ENCODE data around the gene NEB. TPM values are rescaled to one million over a fixed set of nuclear protein-coding genes. Genes with fewer than 3 reads are reported as not detected.
"Not testable (repeated sequence)": the region's sequence is repeated elsewhere in the genome, so short reads cannot be mapped to it uniquely, and the experiment has no call there.

NEB gene
- total and polyA plus RNA-seq, 2 of the 13 experiments (the other 11 are each of a cell fraction or from before 2014, with no cell fraction given), result 0.21 to 0.24 TPM

DNA sequence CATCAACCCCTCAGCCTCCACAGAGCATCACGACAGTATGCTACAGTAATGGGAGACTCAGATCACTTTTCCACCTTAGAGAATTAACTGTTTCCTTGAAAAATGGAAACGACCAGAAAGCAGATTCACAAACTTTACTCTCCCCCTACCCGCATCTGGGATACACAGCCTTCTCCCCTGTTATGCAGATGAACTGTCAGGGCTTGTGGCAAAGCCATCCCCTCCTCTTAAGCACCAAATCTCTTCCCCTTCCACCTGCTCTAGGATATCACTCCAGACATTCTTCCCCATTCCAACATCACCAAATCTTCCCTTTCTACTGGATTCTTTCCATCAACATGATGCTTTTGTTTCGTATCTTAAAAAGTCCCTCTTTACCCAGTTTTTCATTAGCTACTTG, 26.4 kb downstream of the NEB start (continued):
- TF ChIP-seq MXD3 (CRISPR knock-in tag; IDR thresholded peaks at IDR 0.05), result no peak

- peak overlapping the region; percentile 27; the same call in 1 of the 2 replicates for H3K4me2 ChIP-seq (ENCODE audit: low read depth, low read length)
- DNase-seq (ENCODE audit: low spot score); H3K27ac ChIP-seq (ENCODE audit: extremely low read length, insufficient read depth, low read length); H3K9me3 ChIP-seq (ENCODE audit: low read length); in situ Hi-C loops (cut with HindIII; ENCODE audit: extremely low pct_ligation_motif_present, low pct_unique_long_range_greater_than_20kb); H3K36me3 ChIP-seq (replicated peaks in 1 of 2; ENCODE audit: control insufficient read depth in 1 of 2, insufficient read depth in 2 of 2, low read length in 2 of 2); H3K4me1 ChIP-seq (ENCODE audit: insufficient read depth, low read length); CTCF ChIA-PET (ENCODE audit: low intra/inter-chr PET ratio, low total read pairs); ATAC-seq; H4K20me1 ChIP-seq (ENCODE audit: insufficient read depth, low read length); H2AFZ ChIP-seq (ENCODE audit: low read length); H3K27me3 ChIP-seq (ENCODE audit: control insufficient read depth in 1 of 2, insufficient read depth in 2 of 2, low read length in 2 of 2); POLR2A ChIA-PET; intact Hi-C loops (cut with micrococcal nuclease; ENCODE audit: unreplicated experiment); H3K79me2 ChIP-seq (ENCODE audit: insufficient read depth, low read length); H3K4me3 ChIP-seq (replicated peaks in 1 of 3; ENCODE audit: insufficient read depth in 1 of 3, low read depth in 2 of 3, low read length in 3 of 3); FAIRE-seq; H3K9ac ChIP-seq (ENCODE audit: insufficient read depth, low read depth, low read length); BruUV-seq (replicated peaks): not testable (repeated sequence)
- WGBS (ENCODE audit: low lambda C conversion rate), result 76% methylated on average over 27 of the region's 29 CpGs
Observed at GRCh38 chr2:151704480-151704961, 29.8 kb downstream of the NEB start.

DNA sequence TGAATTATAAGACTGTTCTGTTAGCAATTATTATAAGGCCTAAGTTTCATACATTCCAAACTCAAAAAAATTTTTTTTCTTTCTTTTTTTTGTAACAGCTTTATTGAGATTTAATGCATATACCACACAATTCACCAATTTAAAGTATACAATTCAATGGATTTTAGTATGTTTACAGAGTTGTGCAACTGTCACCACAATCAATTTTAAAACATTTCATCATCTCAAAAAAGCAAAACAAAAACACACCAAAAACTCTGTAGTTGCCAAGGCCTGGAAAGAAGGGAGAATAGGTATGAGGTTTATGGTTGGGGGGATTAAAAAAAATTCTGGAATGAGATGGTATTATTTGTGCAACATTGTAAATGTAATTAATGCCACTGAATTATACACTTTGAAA, 36.1 kb downstream of the NEB start:
- H3K9me3 ChIP-seq (ENCODE audit: low read length); H3K27ac ChIP-seq (ENCODE audit: extremely low read length, insufficient read depth, low read length); H3K27me3 ChIP-seq (ENCODE audit: control insufficient read depth in 1 of 2, insufficient read depth in 2 of 2, low read length in 2 of 2); H2AFZ ChIP-seq (ENCODE audit: low read length); DNase-seq (ENCODE audit: low spot score); intact Hi-C loops (cut with micrococcal nuclease; ENCODE audit: unreplicated experiment); BruUV-seq (replicated peaks); CTCF ChIA-PET (ENCODE audit: low intra/inter-chr PET ratio, low total read pairs); in situ Hi-C loops (cut with HindIII; ENCODE audit: extremely low pct_ligation_motif_present, low pct_unique_long_range_greater_than_20kb); H3K79me2 ChIP-seq (ENCODE audit: insufficient read depth, low read length); H3K4me3 ChIP-seq (replicated peaks in 1 of 3; ENCODE audit: insufficient read depth in 1 of 3, low read depth in 2 of 3, low read length in 3 of 3); H3K36me3 ChIP-seq (replicated peaks in 1 of 2; ENCODE audit: control insufficient read depth in 1 of 2, insufficient read depth in 2 of 2, low read length in 2 of 2); H3K4me2 ChIP-seq (ENCODE audit: low read depth, low read length); ATAC-seq; POLR2A ChIA-PET; H3K4me1 ChIP-seq (ENCODE audit: insufficient read depth, low read length); H3K9ac ChIP-seq (ENCODE audit: insufficient read depth, low read depth, low read length); H4K20me1 ChIP-seq (ENCODE audit: insufficient read depth, low read length): not testable (repeated sequence)
- FAIRE-seq, result peak; percentile 48
